Naive thymus-derived CD4-positive, alpha-beta T cell (primary cell): ENCODE measurements around the gene KYAT1. TPM values are rescaled to one million over a fixed set of nuclear protein-coding genes. Genes with fewer than 3 reads are reported as not detected.

ENCODE experiments used
- ATAC-seq: fragments of 150-1000 bp; cut with Tn5 transposase; 2 replicates; pipeline ENCODE4 v1.10.0; 2021; ENCODE audit warnings: mild to moderate bottlenecking, moderate library complexity
- CTCF ChIA-PET: fragments of 350-600 bp; sonication (Branson Sonifier 250); formaldehyde crosslinking; loops from one replicate; lab custom pipeline; 2021; ENCODE audit warnings: antibody characterized with exemption; lab: Charles Lee
- POLR2A ChIA-PET: fragments of 350-600 bp; sonication (Branson Sonifier 250); formaldehyde crosslinking; loops from one replicate; lab custom pipeline; 2021; ENCODE audit warnings: antibody characterized with exemption, inconsistent platforms; lab: Charles Lee
- DNase-seq, 9 donors: peaks; one replicate each; pipeline versions ENCODE4 v3.0.0 to v3.0.0-alpha.2; 2020 to 2022; ENCODE audit warnings: mixed read lengths in 1 of 9
- H3K27ac ChIP-seq: one replicate; pipeline ENCODE4 v1.7.0; 2013; ENCODE audit warnings: mild to moderate bottlenecking, low read depth, low read length, moderate library complexity
- H3K27me3 ChIP-seq, 2 donors: one replicate each; pipeline ENCODE4 v1.7.0; 2013; ENCODE audit warnings: low read length in 2 of 2, mild to moderate bottlenecking in 2 of 2, moderate library complexity in 2 of 2; ENCODE audit not compliant: control insufficient read depth in 2 of 2, insufficient read depth in 2 of 2
- H3K36me3 ChIP-seq, 3 experiments: 1 replicate in 2 of 3; 2 replicates in 1 of 3; pipeline ENCODE4 v1.7.0; 2013; ENCODE audit warnings: low read length in 3 of 3, mild to moderate bottlenecking in 3 of 3, moderate library complexity in 1 of 3; ENCODE audit not compliant: insufficient read depth in 3 of 3, control insufficient read depth in 2 of 3
- H3K4me1 ChIP-seq, 2 donors: one replicate each; pipeline ENCODE4 v1.7.0; 2013; ENCODE audit warnings: low read length in 2 of 2, mild to moderate bottlenecking in 2 of 2, moderate library complexity in 1 of 2; ENCODE audit not compliant: control insufficient read depth in 2 of 2, insufficient read depth in 2 of 2
- H3K4me3 ChIP-seq: 2 replicates; pipeline ENCODE4 v1.7.0; 2013; ENCODE audit warnings: mild to moderate bottlenecking, low read length
- H3K9me3 ChIP-seq, 3 experiments: 1 replicate in 2 of 3; 2 replicates in 1 of 3; pipeline ENCODE4 v1.7.0; 2013; ENCODE audit warnings: low read length in 3 of 3; ENCODE audit not compliant: control insufficient read depth in 2 of 3
- H3K27ac Mint-ChIP-seq, 9 donors: one replicate each; pipeline ENCODE4 v1.8.0; 2020 to 2022; ENCODE audit warnings: mixed read lengths in 9 of 9, mild to moderate bottlenecking in 8 of 9, moderate library complexity in 5 of 9, inconsistent platforms in 2 of 9
- H3K27me3 Mint-ChIP-seq, 5 donors: one replicate each; pipeline ENCODE4 v1.8.0; 2021 to 2022; ENCODE audit warnings: mixed read lengths in 5 of 5, mild to moderate bottlenecking in 1 of 5
- H3K36me3 Mint-ChIP-seq, 5 donors: one replicate each; pipeline ENCODE4 v1.8.0; 2020 to 2022; ENCODE audit warnings: mixed read lengths in 5 of 5, mild to moderate bottlenecking in 3 of 5, inconsistent platforms in 1 of 5
- H3K4me1 Mint-ChIP-seq, 7 donors: one replicate each; pipeline ENCODE4 v1.8.0; 2020 to 2022; ENCODE audit warnings: mixed read lengths in 7 of 7, mild to moderate bottlenecking in 3 of 7, inconsistent platforms in 1 of 7
- H3K4me3 Mint-ChIP-seq, 10 donors: one replicate each; pipeline ENCODE4 v1.8.0; 2020 to 2022; ENCODE audit warnings: mild to moderate bottlenecking in 10 of 10, mixed read lengths in 10 of 10, moderate library complexity in 6 of 10, inconsistent platforms in 2 of 10
- H3K9me3 Mint-ChIP-seq, 11 donors: one replicate each; pipeline ENCODE4 v1.8.0; 2020 to 2022; ENCODE audit warnings: mixed read lengths in 11 of 11, mild to moderate bottlenecking in 4 of 11, inconsistent platforms in 1 of 11, moderate library complexity in 1 of 11
- intact Hi-C, 2 donors: fragments of 100-400 bp; cut with micrococcal nuclease; formaldehyde crosslinking; loops; one replicate each; pipeline ENCODE4 v1.15.1; 2023
- polyA plus RNA-seq, 2 donors: library from polyadenylated mRNA; unstranded; fragments of 300-500 nt; fragmentation: Illumina TruSeq; gene quantifications; one replicate each; pipeline ENCODE4 v1.2.3, GENCODE V29; 2021
- total RNA-seq, 6 experiments: library from RNA in 5 of 6; stranded (reverse) in 5 of 6; gene quantifications; 1 replicate in 5 of 6; 2 replicates in 1 of 6; pipeline ENCODE4 v1.2.3 and lab custom pipeline; 2021 to 2026

Gene KYAT1
- total RNA-seq (10 to 100 TPM in 4 of 5 experiments, 1 to 10 TPM in 1; 7.2 to 18.2 (median 14.8) TPM), polyA plus RNA-seq (10 to 100 TPM in 1 of 2 donors, 1 to 10 TPM in 1; 9.8 to 14.2 TPM), total RNA-seq (lab: John Stamatoyannopoulos, UW) (0.54 reads per million)

GRCh38 chr9:128881884-128882676, at the start of gene KYAT1, which contains the start of gene LRRC8A:
KYAT1 (minus strand) TSS chr9:128881950; CDS start chr9:128845405, 36,545 bp downstream.
LRRC8A (plus strand) TSS chr9:128882133; CDS start chr9:128907165, 25,032 bp downstream.
- ATAC-seq (peak; percentile 95), DNase-seq (peak; percentile 95 to 99 (median 97))
- Histone ChIP-seq H3K36me3 (peaks cover 0 to 31% (median 0%) of the 10 kb centered on the region in 3 experiments), H3K9me3 (no peaks in the 10 kb centered on the region), H3K27me3 (no peaks in the 10 kb centered on the region), H3K27ac (peak within 1 kb of the TSS; percentile 95), H3K4me1 (peaks cover 24 to 25% of the 10 kb centered on the region in 2 donors), H3K4me3 (peak within 1 kb of the TSS; percentile 94)
- ChIA-PET CTCF (interaction anchor here (0.9 to 2.6 kb wide), 8 partner anchors 16 to 48 kb away, joined by 3 to 11 read pairs (median 4); no protein-coding TSS in a partner anchor), POLR2A (interaction anchor here (0.7 to 4.0 kb wide), 10 partner anchors 11 to 506 kb away, joined by 3 to 32 read pairs (median 4); partner anchors contain the start of genes ENDOG and SPTAN1)
- Mint-ChIP-seq H3K27ac (peak within 1 kb of the TSS; percentile 94 to 99 (median 97)), H3K4me1 (peaks cover 45 to 79% (median 61%) of the 10 kb centered on the region in 7 donors), H3K9me3 (no peaks in the 10 kb centered on the region), H3K27me3 (no peaks in the 10 kb centered on the region), H3K4me3 (peak within 1 kb of the TSS; percentile 97 to 99 (median 98)), H3K36me3 (peaks cover 0 to 28% (median 8%) of the 10 kb centered on the region in 5 donors)
- intact Hi-C loops = loop anchor here (1.0 to 10.0 kb wide), 24 partner anchors 10 to 632 kb away; partner anchors contain the start of genes COQ4 (in 2 of the 2), DOLK (in 2 of the 2), GOLGA2 (in 2 of the 2) and NUP188 (in 2 of the 2)

GRCh38 chr9:128929560-128929959, 47.8 kb upstream of the KYAT1 start:
- POLR2A ChIA-PET = interaction anchor here (4.2 kb wide), 1 partner anchor 67 kb away, joined by 17 read pairs; no protein-coding TSS in a partner anchor
- Mint-ChIP-seq H3K4me3 (no peak overlapping the region), H3K9me3 (peaks cover 0 to 2% (median 0%) of the 10 kb centered on the region in 11 donors), H3K36me3 (peaks cover 0 to 2% (median 0%) of the 10 kb centered on the region in 5 donors), H3K27me3 (peaks cover 0 to 3% (median 0%) of the 10 kb centered on the region in 5 donors), H3K4me1 (peaks cover 12 to 21% (median 16%) of the 10 kb centered on the region in 7 donors), H3K27ac (no peak overlapping the region)
- Histone ChIP-seq H3K36me3 (no peaks in the 10 kb centered on the region), H3K27ac (no peak overlapping the region), H3K4me1 (peaks cover 3 to 6% of the 10 kb centered on the region in 2 donors), H3K27me3 (no peaks in the 10 kb centered on the region), H3K4me3 (no peak overlapping the region), H3K9me3 (no peaks in the 10 kb centered on the region)
- DNase-seq (no peak), ATAC-seq (no peak)
- CTCF ChIA-PET = interaction anchor here (0.7 to 8.0 kb wide), 7 partner anchors 40 to 280 kb away, joined by 3 to 113 read pairs (median 4); partner anchors contain the start of genes ENDOG, KYAT1 and LRRC8A
- intact Hi-C loops = loop anchor here in 1 of 2 donors (2.0 to 5.0 kb wide), 2 partner anchors 47 to 281 kb away; partner anchors contain the start of genes KYAT1 and LRRC8A

- no peak overlapping the region for H3K4me3 Mint-ChIP-seq
- no peak overlapping the region for H3K27ac Mint-ChIP-seq
- peaks cover 0 to 3% (median 0%) of the 10 kb centered on the region in 5 donors for H3K27me3 Mint-ChIP-seq
- H3K9me3 Mint-ChIP-seq = peaks cover 0 to 2% (median 0%) of the 10 kb centered on the region in 11 donors
- H3K4me3 ChIP-seq = no peak overlapping the region
- no peak for ATAC-seq
- H3K4me1 ChIP-seq = peaks cover 3 to 6% of the 10 kb centered on the region in 2 donors
- H3K27me3 ChIP-seq = no peaks in the 10 kb centered on the region
- intact Hi-C loops = loop anchor here (1.0 to 5.0 kb wide), 6 partner anchors 26 to 280 kb away; partner anchors contain the start of genes LRRC8A (in 2 of the 2), ENDOG (in 1 of the 2) and KYAT1 (in 1 of the 2)
- POLR2A ChIA-PET = interaction anchor here (0.7 to 4.2 kb wide), 5 partner anchors 26 to 66 kb away, joined by 3 to 17 read pairs (median 3); no protein-coding TSS in a partner anchor
- no peak overlapping the region for H3K27ac ChIP-seq
- DNase-seq = no peak
- no peaks in the 10 kb centered on the region for H3K9me3 ChIP-seq
- H3K36me3 Mint-ChIP-seq = peaks cover 0 to 2% (median 0%) of the 10 kb centered on the region in 5 donors
- H3K4me1 Mint-ChIP-seq = peaks cover 12 to 21% (median 17%) of the 10 kb centered on the region in 7 donors
- CTCF ChIA-PET = interaction anchor here (0.5 to 8.0 kb wide), 23 partner anchors 8 to 526 kb away, joined by 3 to 113 read pairs (median 4); partner anchors contain the start of genes ENDOG, KYAT1 and SPOUT1
- H3K36me3 ChIP-seq = no peaks in the 10 kb centered on the region
Measured at GRCh38 chr9:128928624-128929023, 46.9 kb upstream of the KYAT1 start.

DNA sequence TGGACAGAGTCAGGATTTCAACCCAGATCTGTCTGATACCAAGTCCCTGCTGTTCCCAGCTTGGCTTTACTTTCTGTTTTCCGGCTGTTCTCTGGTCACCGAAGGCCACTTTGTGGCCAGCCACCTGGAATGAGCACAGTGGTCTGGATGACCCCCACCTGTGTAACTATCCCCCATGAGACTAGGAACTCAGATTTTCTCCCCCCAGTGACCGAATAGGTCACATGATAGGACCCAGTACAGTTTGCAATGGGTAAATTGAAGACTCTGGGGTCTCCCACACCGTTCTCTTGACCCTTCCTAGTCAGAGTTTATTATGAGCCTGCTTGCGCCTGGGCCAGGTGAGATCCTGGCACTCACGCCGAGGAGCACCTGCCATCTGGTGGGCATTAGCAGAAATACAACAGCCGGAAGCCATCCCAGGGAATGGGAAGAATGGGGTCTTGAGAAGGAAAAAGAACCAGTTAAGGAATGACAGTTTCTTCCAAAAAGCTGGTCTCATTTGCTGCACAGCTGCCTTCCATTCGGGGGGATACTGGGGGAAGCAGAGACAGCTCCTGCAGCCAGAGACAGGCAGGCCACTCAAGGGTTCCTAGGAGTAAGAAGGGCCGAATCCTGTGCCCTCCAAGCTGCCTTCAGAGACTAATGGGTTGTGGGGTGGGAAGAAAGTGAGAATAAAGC, 46.1 kb upstream of the KYAT1 start:
- DNase-seq = peak; percentile 24 to 69 (median 46)

DNA sequence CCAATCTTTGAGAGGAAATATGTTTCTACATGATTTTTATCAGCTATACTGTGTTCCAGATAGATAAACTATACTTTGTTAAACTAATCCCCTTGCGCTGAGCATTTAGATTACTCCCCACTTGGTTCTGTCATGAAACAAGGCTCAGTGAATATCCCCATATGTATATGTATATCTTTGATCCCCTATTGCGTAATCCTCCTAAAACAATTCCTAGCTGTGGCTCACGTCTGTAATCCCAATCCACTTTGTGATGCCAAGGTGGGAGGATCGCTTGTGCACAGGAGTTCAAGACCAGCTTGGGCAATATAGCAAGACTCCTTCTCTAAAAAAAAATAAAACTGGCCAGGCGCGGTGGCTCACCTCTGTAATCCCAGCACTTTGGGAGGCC, 41.7 kb upstream of the KYAT1 start:
- H3K4me3 ChIP-seq = no peak overlapping the region
- no peak overlapping the region for H3K27ac ChIP-seq
- H3K4me3 Mint-ChIP-seq = peak overlapping the region in 2 of 10 donors; percentile 13 to 68
- H3K4me1 ChIP-seq = peaks cover 3 to 12% of the 10 kb centered on the region in 2 donors
- intact Hi-C loops = no loop called here
- POLR2A ChIA-PET = interaction anchor here (0.7 to 1.0 kb wide), 4 partner anchors 39 to 762 kb away, joined by 3 to 5 read pairs (median 4); partner anchors contain the start of gene KYAT1
- CTCF ChIA-PET = interaction anchor here (0.7 to 1.3 kb wide), 3 partner anchors 58 to 547 kb away, joined by 3 to 6 read pairs (median 3); no protein-coding TSS in a partner anchor
- peaks cover 0 to 2% (median 0%) of the 10 kb centered on the region in 11 donors for H3K9me3 Mint-ChIP-seq
- ATAC-seq (no peak), DNase-seq (no peak)
- peaks cover 17 to 37% (median 26%) of the 10 kb centered on the region in 7 donors for H3K4me1 Mint-ChIP-seq
- H3K27ac Mint-ChIP-seq = peak overlapping the region in 2 of 9 donors; percentile 21 to 63
- no peaks in the 10 kb centered on the region for H3K9me3 ChIP-seq
- H3K36me3 ChIP-seq = peaks cover 0 to 3% (median 0%) of the 10 kb centered on the region in 3 experiments
- peaks cover 0 to 3% (median 0%) of the 10 kb centered on the region in 5 donors for H3K27me3 Mint-ChIP-seq
- H3K27me3 ChIP-seq = no peaks in the 10 kb centered on the region
- H3K36me3 Mint-ChIP-seq = peaks cover 0 to 3% (median 0%) of the 10 kb centered on the region in 5 donors

More for the DNA sequence above, 46.1 kb upstream of the KYAT1 start:
- H3K4me3 Mint-ChIP-seq = peak overlapping the region in 3 of 10 donors; percentile 11 to 47 (median 39)
- H3K27me3 ChIP-seq = no peaks in the 10 kb centered on the region
- CTCF ChIA-PET = interaction anchor here (0.5 to 8.0 kb wide), 21 partner anchors 8 to 525 kb away, joined by 3 to 113 read pairs (median 4); partner anchors contain the start of genes ENDOG, KYAT1 and SPOUT1
- ATAC-seq = peak; percentile 77
- intact Hi-C loops = loop anchor here (1.0 to 5.0 kb wide), 6 partner anchors 26 to 279 kb away; partner anchors contain the start of genes LRRC8A (in 2 of the 2), ENDOG (in 1 of the 2) and KYAT1 (in 1 of the 2)
- H3K27me3 Mint-ChIP-seq = peaks cover 0 to 3% (median 0%) of the 10 kb centered on the region in 5 donors
- H3K9me3 Mint-ChIP-seq = peaks cover 0 to 2% (median 0%) of the 10 kb centered on the region in 11 donors
- POLR2A ChIA-PET = interaction anchor here (0.6 to 4.2 kb wide), 8 partner anchors 11 to 65 kb away, joined by 3 to 17 read pairs (median 3); no protein-coding TSS in a partner anchor
- H3K9me3 ChIP-seq = no peaks in the 10 kb centered on the region
- H3K4me1 Mint-ChIP-seq = peaks cover 12 to 22% (median 19%) of the 10 kb centered on the region in 7 donors
- H3K36me3 ChIP-seq = no peaks in the 10 kb centered on the region
- H3K4me1 ChIP-seq = peaks cover 3 to 6% of the 10 kb centered on the region in 2 donors
- peaks cover 0 to 2% (median 0%) of the 10 kb centered on the region in 5 donors for H3K36me3 Mint-ChIP-seq
- H3K27ac Mint-ChIP-seq = peak overlapping the region in 8 of 9 donors; percentile 1 to 76 (median 50)
- no peak overlapping the region for H3K27ac ChIP-seq
- H3K4me3 ChIP-seq = no peak overlapping the region
